ENCODE data around the gene HEPH.

DNA sequence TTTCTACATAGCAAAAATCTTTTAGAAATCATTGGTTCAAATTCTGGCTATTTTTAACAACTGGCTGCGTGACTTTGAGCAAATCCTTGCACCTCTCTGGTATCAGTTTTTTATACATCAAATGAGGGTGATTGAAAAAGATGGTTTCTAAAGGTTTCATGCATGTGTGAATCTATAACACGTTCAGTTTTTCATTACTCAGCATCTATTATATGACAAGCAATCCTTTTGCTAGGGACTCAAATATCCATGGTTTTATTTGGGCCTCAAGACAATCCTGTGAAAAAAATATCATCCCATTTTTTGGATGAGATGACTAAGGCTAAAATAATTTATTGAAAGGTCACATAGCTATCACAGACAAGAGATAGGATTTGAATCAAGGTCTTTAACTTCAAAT lies 884 bp downstream of the HEPH start:
- TF ChIP-seq SUZ12 (IDR thresholded peaks at IDR 0.05; ENCODE audit: unreplicated experiment) (no peak), POLR2A (IDR thresholded peaks at IDR 0.05; ENCODE audit: low read depth, low read length) (no peak), FOXK2 (IDR thresholded peaks at IDR 0.05) (no peak), ZBED1 (IDR thresholded peaks at IDR 0.05; ENCODE audit: borderline replicate concordance) (no peak), FOS (IDR thresholded peaks at IDR 0.05; ENCODE audit: borderline replicate concordance, extremely low read depth, insufficient read length) (no peak), CREB1 (IDR thresholded peaks at IDR 0.05; ENCODE audit: low read depth) (no peak), EZH2 (IDR thresholded peaks at IDR 0.05; ENCODE audit: borderline replicate concordance, control insufficient read depth, low read depth, low read length) (no peak)
- TF ChIP-seq, protein P1, sequence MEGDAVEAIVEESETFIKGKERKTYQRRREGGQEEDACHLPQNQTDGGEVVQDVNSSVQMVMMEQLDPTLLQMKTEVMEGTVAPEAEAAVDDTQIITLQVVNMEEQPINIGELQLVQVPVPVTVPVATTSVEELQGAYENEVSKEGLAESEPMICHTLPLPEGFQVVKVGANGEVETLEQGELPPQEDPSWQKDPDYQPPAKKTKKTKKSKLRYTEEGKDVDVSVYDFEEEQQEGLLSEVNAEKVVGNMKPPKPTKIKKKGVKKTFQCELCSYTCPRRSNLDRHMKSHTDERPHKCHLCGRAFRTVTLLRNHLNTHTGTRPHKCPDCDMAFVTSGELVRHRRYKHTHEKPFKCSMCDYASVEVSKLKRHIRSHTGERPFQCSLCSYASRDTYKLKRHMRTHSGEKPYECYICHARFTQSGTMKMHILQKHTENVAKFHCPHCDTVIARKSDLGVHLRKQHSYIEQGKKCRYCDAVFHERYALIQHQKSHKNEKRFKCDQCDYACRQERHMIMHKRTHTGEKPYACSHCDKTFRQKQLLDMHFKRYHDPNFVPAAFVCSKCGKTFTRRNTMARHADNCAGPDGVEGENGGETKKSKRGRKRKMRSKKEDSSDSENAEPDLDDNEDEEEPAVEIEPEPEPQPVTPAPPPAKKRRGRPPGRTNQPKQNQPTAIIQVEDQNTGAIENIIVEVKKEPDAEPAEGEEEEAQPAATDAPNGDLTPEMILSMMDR (IDR thresholded peaks at IDR 0.05 in 2 of 3, conservative IDR thresholded peaks at IDR 0.05 in 1 of 3; ENCODE audit: control insufficient read depth in 2 of 3, extremely low read depth in 1 of 3, insufficient read depth in 1 of 3, low read depth in 3 of 3, low read length in 3 of 3) = no peak
- TF ChIP-seq, protein P2, sequence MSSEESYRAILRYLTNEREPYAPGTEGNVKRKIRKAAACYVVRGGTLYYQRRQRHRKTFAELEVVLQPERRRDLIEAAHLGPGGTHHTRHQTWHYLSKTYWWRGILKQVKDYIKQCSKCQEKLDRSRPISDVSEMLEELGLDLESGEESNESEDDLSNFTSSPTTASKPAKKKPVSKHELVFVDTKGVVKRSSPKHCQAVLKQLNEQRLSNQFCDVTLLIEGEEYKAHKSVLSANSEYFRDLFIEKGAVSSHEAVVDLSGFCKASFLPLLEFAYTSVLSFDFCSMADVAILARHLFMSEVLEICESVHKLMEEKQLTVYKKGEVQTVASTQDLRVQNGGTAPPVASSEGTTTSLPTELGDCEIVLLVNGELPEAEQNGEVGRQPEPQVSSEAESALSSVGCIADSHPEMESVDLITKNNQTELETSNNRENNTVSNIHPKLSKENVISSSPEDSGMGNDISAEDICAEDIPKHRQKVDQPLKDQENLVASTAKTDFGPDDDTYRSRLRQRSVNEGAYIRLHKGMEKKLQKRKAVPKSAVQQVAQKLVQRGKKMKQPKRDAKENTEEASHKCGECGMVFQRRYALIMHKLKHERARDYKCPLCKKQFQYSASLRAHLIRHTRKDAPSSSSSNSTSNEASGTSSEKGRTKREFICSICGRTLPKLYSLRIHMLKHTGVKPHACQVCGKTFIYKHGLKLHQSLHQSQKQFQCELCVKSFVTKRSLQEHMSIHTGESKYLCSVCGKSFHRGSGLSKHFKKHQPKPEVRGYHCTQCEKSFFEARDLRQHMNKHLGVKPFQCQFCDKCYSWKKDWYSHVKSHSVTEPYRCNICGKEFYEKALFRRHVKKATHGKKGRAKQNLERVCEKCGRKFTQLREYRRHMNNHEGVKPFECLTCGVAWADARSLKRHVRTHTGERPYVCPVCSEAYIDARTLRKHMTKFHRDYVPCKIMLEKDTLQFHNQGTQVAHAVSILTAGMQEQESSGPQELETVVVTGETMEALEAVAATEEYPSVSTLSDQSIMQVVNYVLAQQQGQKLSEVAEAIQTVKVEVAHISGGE (CRISPR knock-in tag; IDR thresholded peaks at IDR 0.05) = no peak
- TF ChIP-seq, protein P3, sequence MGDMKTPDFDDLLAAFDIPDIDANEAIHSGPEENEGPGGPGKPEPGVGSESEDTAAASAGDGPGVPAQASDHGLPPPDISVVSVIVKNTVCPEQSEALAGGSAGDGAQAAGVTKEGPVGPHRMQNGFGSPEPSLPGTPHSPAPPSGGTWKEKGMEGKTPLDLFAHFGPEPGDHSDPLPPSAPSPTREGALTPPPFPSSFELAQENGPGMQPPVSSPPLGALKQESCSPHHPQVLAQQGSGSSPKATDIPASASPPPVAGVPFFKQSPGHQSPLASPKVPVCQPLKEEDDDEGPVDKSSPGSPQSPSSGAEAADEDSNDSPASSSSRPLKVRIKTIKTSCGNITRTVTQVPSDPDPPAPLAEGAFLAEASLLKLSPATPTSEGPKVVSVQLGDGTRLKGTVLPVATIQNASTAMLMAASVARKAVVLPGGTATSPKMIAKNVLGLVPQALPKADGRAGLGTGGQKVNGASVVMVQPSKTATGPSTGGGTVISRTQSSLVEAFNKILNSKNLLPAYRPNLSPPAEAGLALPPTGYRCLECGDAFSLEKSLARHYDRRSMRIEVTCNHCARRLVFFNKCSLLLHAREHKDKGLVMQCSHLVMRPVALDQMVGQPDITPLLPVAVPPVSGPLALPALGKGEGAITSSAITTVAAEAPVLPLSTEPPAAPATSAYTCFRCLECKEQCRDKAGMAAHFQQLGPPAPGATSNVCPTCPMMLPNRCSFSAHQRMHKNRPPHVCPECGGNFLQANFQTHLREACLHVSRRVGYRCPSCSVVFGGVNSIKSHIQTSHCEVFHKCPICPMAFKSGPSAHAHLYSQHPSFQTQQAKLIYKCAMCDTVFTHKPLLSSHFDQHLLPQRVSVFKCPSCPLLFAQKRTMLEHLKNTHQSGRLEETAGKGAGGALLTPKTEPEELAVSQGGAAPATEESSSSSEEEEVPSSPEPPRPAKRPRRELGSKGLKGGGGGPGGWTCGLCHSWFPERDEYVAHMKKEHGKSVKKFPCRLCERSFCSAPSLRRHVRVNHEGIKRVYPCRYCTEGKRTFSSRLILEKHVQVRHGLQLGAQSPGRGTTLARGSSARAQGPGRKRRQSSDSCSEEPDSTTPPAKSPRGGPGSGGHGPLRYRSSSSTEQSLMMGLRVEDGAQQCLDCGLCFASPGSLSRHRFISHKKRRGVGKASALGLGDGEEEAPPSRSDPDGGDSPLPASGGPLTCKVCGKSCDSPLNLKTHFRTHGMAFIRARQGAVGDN (IDR thresholded peaks at IDR 0.05) = no peak
